ENCODE results near the gene FZD10.

FZD10 gene

DNA sequence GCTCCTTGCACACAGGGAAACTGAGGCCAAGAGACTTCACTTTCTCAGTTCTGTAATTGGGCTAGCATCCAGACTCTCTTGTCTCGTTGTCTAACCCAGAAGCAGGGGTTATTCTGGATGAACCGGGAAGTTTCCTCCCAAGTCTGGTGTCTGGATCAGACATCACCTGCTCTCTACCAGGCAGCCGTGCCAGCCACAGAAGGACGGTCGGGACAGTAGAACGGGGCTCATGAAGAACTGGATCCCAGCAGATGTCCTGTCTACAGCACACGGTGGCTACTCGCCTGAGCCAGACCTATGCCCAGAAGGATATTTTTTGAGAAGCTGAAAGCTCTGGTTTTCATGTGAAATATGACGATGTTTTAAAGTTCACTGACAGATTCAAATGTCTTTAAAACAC is 19.1 kb upstream of the FZD10 start:
- 97% methylated on average over 9 of the region's 9 CpGs for WGBS
- Histone ChIP-seq H3K4me1 (ENCODE audit: insufficient read depth, low read length) (no peaks in the 10 kb centered on the region), H3K4me3 (ENCODE audit: low read length) (no peak overlapping the region)

DNA sequence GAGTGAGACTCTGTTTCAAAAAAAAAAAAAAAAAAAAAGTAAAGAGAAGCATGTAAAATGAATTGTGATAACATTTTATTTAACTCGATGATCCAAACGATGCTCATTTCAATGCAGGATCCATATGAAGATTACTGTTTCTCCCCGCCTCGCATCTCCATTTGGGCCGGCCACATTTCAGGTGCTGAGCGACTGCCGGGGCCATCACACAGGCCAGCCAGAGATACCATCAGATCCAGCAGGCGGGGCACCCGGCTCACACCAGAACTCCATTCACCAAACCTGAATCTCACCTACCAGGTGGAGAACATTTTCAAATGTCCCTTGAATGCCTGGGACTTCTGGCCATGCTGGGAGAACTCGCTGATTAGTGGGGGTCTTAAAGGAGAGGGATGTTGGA is 18.0 kb upstream of the FZD10 start:
- no peak overlapping the region for H3K27ac ChIP-seq (ENCODE audit: low read depth, low read length)
- 94% methylated on average over 10 of the region's 10 CpGs for WGBS

More for the DNA sequence above, 19.1 kb upstream of the FZD10 start:
- Histone ChIP-seq H3K9ac (ENCODE audit: low read depth, low read length) (no peak overlapping the region), H3K9me3 (ENCODE audit: insufficient read depth, low read depth, low read length) (no peaks in the 10 kb centered on the region), H3K27ac (ENCODE audit: low read depth, low read length) (no peak overlapping the region), H3K36me3 (ENCODE audit: insufficient read depth, low read length) (no peaks in the 10 kb centered on the region), H3K27me3 (ENCODE audit: insufficient read depth, low read length) (peaks cover 61% of the 10 kb centered on the region)

DNA sequence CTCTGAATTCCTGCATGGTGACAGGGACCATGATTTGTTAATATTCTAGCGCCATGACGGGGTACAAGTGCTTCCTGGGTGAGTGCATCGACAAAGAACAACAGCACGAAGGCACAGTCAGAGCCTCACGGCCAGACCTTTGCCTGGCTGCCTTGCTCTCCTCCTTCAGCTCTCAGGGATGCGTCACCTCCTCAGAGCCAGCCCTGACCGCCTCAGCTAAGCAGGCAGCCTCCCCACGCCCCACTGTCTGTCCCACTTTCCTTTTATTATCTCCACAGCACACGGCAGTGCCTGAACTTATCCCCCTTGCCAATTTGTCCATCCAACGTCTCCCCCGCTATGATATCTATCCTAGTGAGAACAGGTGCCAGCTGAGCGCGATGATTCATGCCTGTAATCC is 16.5 kb upstream of the FZD10 start:
- no peak overlapping the region for H3K27ac ChIP-seq (ENCODE audit: low read depth, low read length)
- no peaks in the 10 kb centered on the region for H3K36me3 ChIP-seq (ENCODE audit: insufficient read depth, low read length)
- no peaks in the 10 kb centered on the region for H3K9me3 ChIP-seq (ENCODE audit: insufficient read depth, low read depth, low read length)
- no peaks in the 10 kb centered on the region for H3K4me1 ChIP-seq (ENCODE audit: insufficient read depth, low read length)
- no peak overlapping the region for H3K9ac ChIP-seq (ENCODE audit: low read depth, low read length)
- H3K4me3 ChIP-seq (ENCODE audit: low read length) = no peak overlapping the region
- 75% methylated on average over 13 of the region's 13 CpGs for WGBS
- peaks cover 64% of the 10 kb centered on the region for H3K27me3 ChIP-seq (ENCODE audit: insufficient read depth, low read length)

More for the DNA sequence above, 18.0 kb upstream of the FZD10 start:
- H3K4me1 ChIP-seq (ENCODE audit: insufficient read depth, low read length) = no peaks in the 10 kb centered on the region
- no peak overlapping the region for H3K9ac ChIP-seq (ENCODE audit: low read depth, low read length)
- peaks cover 60% of the 10 kb centered on the region for H3K27me3 ChIP-seq (ENCODE audit: insufficient read depth, low read length)
- H3K9me3 ChIP-seq (ENCODE audit: insufficient read depth, low read depth, low read length) = no peaks in the 10 kb centered on the region
- H3K36me3 ChIP-seq (ENCODE audit: insufficient read depth, low read length) = no peaks in the 10 kb centered on the region
- H3K4me3 ChIP-seq (ENCODE audit: low read length) = no peak overlapping the region

DNA sequence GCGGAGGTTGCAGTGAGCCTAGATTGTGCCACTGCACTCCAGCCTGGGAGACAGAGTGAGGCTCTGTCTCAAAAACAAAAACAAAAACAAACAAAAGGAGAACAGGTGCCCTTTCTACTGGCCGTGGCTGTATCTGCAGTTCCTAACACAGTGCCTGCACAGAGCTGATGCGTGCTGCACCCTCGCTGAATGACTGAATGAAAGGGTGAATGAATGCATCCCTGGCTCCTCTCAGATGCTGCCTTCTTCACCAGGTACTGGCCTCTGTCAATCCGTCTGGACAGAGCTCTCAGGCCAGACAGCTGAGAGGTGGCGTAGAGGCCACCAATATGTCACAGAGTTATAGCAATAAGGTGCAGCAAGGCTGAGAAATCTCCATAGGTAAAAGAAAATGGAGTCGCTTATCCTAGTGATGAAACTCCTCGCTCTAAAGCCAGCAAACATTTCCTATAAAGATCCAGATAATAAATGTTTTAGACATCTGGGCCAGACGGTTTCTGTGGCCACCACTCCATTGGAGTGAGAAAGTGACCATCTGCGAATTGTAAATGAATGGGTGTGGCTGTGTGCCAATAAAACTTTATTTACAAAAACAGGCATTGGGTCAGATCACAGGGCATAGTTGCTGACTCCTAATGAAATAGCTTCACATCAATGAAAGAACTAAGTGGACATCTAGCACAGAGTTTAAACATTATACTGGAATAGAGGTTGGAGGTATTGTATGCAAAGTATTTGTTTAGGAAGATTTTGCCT is 15.9 kb upstream of the FZD10 start:
- H3K27me3 ChIP-seq (ENCODE audit: insufficient read depth, low read length) = peaks cover 70% of the 10 kb centered on the region
- 82% methylated on average over 10 of the region's 10 CpGs for WGBS

DNA sequence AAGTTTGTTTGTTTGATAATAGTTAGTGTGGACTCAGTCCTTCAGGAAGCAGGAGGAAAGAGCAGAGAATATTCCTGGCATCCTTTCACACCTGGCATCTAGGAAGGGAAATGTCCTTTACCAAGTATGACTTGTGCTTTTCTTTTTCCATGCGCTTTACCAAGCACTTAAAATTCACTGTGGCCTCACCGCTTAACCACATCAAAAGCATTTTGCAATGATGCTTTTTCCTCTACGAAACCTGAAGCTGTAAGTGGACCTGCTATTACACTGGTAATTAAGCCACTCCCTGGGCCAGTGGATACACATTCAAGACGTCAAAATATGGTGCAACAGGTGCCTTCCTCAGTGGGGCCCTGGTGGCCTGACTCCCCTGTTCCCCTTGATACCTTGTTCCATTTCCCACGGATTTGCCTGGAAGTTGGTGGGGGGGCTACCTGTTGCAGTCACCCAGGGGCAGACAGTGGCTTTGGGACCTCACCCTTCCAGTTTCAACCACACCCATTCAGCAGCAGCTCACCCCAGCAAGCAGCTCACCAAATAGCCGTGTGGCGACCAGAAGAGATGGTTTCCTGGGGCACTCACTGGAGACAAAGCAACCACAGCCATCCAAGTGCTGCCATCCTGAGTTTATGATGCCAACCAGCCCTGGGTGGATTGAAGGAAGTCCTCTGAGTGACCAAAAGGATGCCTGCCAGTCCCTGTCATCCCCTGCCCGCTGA is 14.2 kb upstream of the FZD10 start:
- no peak overlapping the region for H3K27ac ChIP-seq (ENCODE audit: low read depth, low read length)
- H3K4me3 ChIP-seq (ENCODE audit: low read length) = no peak overlapping the region
- WGBS = 77% methylated on average over 8 of the region's 8 CpGs
- no peaks in the 10 kb centered on the region for H3K4me1 ChIP-seq (ENCODE audit: insufficient read depth, low read length)
- H3K9me3 ChIP-seq (ENCODE audit: insufficient read depth, low read depth, low read length) = no peaks in the 10 kb centered on the region
- no peaks in the 10 kb centered on the region for H3K36me3 ChIP-seq (ENCODE audit: insufficient read depth, low read length)
- H3K27me3 ChIP-seq (ENCODE audit: insufficient read depth, low read length) = peaks cover 71% of the 10 kb centered on the region
- no peak overlapping the region for H3K9ac ChIP-seq (ENCODE audit: low read depth, low read length)

More for the DNA sequence above, 15.9 kb upstream of the FZD10 start:
- H3K4me3 ChIP-seq (ENCODE audit: low read length) = no peak overlapping the region
- no peak overlapping the region for H3K9ac ChIP-seq (ENCODE audit: low read depth, low read length)
- no peak overlapping the region for H3K27ac ChIP-seq (ENCODE audit: low read depth, low read length)
- H3K4me1 ChIP-seq (ENCODE audit: insufficient read depth, low read length) = no peaks in the 10 kb centered on the region
- H3K36me3 ChIP-seq (ENCODE audit: insufficient read depth, low read length) = no peaks in the 10 kb centered on the region
- no peaks in the 10 kb centered on the region for H3K9me3 ChIP-seq (ENCODE audit: insufficient read depth, low read depth, low read length)

DNA sequence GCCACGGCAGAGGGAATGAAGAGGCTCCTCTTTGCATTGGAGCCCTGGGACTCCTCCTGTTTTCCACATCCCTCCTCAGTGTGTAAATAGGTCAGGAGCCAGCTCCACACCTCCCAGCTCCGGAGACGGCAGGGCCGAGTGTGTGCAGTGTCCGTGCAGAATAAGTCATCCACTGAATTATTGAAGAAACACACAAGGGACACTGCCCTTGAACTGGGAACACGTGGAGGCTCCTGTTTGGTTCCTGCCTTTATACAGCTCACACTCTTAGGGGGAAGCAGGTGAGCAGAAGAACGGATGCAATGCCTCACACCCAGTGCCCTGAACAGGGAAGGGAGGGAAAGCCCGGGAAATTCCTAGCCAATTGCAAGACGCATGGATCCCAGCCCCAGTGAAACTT is 10.4 kb upstream of the FZD10 start:
- no peak overlapping the region for H3K9ac ChIP-seq (ENCODE audit: low read depth, low read length)
- no peak overlapping the region for H3K4me3 ChIP-seq (ENCODE audit: low read length)
- peaks cover 93% of the 10 kb centered on the region for H3K27me3 ChIP-seq (ENCODE audit: insufficient read depth, low read length)
- no peaks in the 10 kb centered on the region for H3K9me3 ChIP-seq (ENCODE audit: insufficient read depth, low read depth, low read length)
- H3K27ac ChIP-seq (ENCODE audit: low read depth, low read length) = no peak overlapping the region
- H3K36me3 ChIP-seq (ENCODE audit: insufficient read depth, low read length) = no peaks in the 10 kb centered on the region
- WGBS = 92% methylated on average over 9 of the region's 9 CpGs
- no peaks in the 10 kb centered on the region for H3K4me1 ChIP-seq (ENCODE audit: insufficient read depth, low read length)

DNA sequence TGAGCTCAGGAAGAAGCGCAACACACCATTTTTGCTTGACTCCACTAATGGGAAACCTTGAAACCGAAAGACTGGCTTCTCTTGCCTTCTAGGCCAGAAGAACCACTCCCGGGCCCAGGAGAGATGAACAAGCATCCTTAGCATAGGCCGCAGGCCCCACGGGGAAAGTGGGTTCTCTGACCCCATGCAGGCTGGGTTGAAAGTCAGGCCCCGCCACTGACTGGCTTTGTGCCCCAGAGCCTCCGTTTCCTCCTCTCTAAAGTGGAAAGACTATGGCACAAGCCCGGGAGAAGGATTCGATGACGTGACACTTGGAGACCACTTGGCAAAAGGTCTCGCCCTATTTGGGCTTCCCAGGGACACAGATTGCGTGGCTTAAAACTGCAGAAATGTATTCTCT is 9.9 kb upstream of the FZD10 start:
- Histone ChIP-seq H3K27ac (ENCODE audit: low read depth, low read length) (no peak overlapping the region), H3K27me3 (ENCODE audit: insufficient read depth, low read length) (peaks cover 94% of the 10 kb centered on the region), H3K4me3 (ENCODE audit: low read length) (no peak overlapping the region), H3K9me3 (ENCODE audit: insufficient read depth, low read depth, low read length) (no peaks in the 10 kb centered on the region), H3K9ac (ENCODE audit: low read depth, low read length) (no peak overlapping the region), H3K36me3 (ENCODE audit: insufficient read depth, low read length) (no peaks in the 10 kb centered on the region), H3K4me1 (ENCODE audit: insufficient read depth, low read length) (no peaks in the 10 kb centered on the region)
- WGBS = 91% methylated on average over 12 of the region's 12 CpGs

DNA sequence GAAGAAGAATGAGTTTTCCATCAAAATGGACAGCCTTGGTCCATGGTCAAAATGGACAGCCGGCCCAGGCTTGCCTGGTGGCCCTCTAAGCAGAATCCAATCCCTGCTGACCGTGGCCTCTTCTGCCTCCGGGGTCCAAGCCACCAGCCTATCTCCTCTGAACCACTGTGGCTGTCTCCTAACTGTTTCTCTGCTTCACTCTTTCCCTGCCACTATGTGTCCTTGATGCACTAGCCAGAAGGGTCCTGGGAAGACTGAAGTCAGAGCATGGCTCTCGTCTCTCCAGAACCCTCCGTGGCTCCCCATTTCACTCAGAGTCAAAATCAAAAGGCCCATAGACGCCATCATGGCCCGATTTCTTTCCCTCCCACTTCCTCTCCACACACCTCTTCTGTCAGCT is 8.5 kb upstream of the FZD10 start:
- H3K36me3 ChIP-seq (ENCODE audit: insufficient read depth, low read length) = no peaks in the 10 kb centered on the region
- 93% methylated on average over 7 of the region's 7 CpGs for WGBS
- H3K27ac ChIP-seq (ENCODE audit: low read depth, low read length) = no peak overlapping the region
- H3K4me1 ChIP-seq (ENCODE audit: insufficient read depth, low read length) = peaks cover 11% of the 10 kb centered on the region
- H3K27me3 ChIP-seq (ENCODE audit: insufficient read depth, low read length) = peaks cover 96% of the 10 kb centered on the region
- H3K4me3 ChIP-seq (ENCODE audit: low read length) = no peak overlapping the region
- no peak overlapping the region for H3K9ac ChIP-seq (ENCODE audit: low read depth, low read length)
- H3K9me3 ChIP-seq (ENCODE audit: insufficient read depth, low read depth, low read length) = no peaks in the 10 kb centered on the region

DNA sequence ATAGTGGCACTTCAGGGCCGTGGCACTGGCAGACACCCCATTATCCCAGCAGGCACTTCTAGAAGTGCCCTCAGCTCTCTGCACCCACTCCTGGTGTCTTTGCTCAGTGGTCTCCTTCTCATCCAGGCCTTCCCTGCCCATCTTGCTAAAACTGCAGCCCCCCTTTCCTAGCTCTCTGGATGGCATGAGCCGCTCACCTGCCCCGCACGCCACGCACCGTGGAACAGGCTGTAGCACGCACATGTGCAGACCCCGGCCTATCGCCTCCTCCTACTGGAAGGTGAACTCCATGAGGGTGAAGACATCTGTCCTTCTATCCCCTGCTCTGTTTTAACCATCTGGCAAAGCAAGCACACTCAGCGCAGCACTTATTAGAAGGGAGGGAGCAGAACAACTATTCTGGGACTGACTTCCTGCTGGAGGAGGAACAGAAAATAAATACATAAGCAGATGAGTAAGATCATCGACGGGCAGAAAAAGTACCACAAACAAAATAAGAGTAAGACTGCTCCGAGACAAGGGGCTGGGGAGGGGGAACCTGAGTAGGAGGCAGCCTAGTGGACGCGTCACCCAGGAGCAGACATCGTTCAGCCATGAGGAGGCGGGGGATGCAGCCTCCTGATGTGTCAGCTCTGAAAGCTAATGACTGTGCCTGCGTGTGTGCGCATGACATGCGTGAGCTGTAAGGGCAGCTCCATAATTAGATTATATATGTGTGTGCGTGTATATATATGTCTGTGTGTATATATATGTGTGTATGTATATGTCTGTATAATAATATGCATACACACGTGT is 7.8 kb upstream of the FZD10 start:
- H3K4me3 ChIP-seq (ENCODE audit: low read length) = no peak overlapping the region
- peaks cover 96% of the 10 kb centered on the region for H3K27me3 ChIP-seq (ENCODE audit: insufficient read depth, low read length)
- no peak overlapping the region for H3K27ac ChIP-seq (ENCODE audit: low read depth, low read length)
- H3K9ac ChIP-seq (ENCODE audit: low read depth, low read length) = no peak overlapping the region
- no peaks in the 10 kb centered on the region for H3K9me3 ChIP-seq (ENCODE audit: insufficient read depth, low read depth, low read length)
- 92% methylated on average over 21 of the region's 22 CpGs for WGBS
- no peaks in the 10 kb centered on the region for H3K36me3 ChIP-seq (ENCODE audit: insufficient read depth, low read length)
- H3K4me1 ChIP-seq (ENCODE audit: insufficient read depth, low read length) = peaks cover 18% of the 10 kb centered on the region

DNA sequence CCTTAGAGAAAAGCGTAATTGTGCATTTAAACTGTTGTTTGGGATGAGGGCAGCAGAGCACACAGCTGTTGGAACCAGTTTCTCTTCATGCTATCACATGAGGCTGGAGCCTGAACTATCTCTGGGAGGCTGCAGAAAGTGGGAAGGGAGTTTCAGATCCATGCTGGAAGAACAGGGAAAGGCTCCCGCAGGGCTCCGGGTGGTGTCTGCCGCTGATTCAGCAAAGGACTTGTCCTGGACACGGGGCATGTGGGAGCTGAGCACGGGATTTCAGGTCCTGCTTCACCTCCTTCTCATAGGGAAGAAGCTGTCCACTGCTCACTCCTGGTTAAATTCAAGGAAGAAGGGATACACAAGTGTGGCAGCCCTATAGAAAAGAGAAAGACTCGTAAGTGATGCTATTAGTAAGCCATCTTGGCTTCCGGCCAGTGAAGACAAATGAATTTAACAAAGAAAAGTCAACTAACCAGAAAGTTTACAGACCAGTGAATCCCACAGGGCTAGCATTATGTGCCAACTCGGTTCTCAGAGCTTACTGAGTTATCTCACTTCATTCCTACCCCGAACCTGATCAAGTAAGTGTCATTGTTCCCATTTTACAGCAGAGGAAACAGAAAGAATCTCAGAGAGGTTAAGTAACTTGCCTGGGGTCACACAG is 6.7 kb upstream of the FZD10 start:
- peaks cover 28% of the 10 kb centered on the region for H3K4me1 ChIP-seq (ENCODE audit: insufficient read depth, low read length)
- no peak overlapping the region for H3K9ac ChIP-seq (ENCODE audit: low read depth, low read length)
- H3K9me3 ChIP-seq (ENCODE audit: insufficient read depth, low read depth, low read length) = no peaks in the 10 kb centered on the region
- H3K4me3 ChIP-seq (ENCODE audit: low read length) = no peak overlapping the region
- WGBS = 90% methylated on average over 10 of the region's 10 CpGs
- H3K27me3 ChIP-seq (ENCODE audit: insufficient read depth, low read length) = peaks cover 96% of the 10 kb centered on the region
- H3K36me3 ChIP-seq (ENCODE audit: insufficient read depth, low read length) = no peaks in the 10 kb centered on the region
- H3K27ac ChIP-seq (ENCODE audit: low read depth, low read length) = no peak overlapping the region
